NCI-H510A (cell line): ENCODE measurements around the gene CTSS.

ENCODE experiments used
- DNase-seq: peaks from one replicate; lab custom pipeline; 2025; lab: John Stamatoyannopoulos, UW

Gene CTSS

DNA sequence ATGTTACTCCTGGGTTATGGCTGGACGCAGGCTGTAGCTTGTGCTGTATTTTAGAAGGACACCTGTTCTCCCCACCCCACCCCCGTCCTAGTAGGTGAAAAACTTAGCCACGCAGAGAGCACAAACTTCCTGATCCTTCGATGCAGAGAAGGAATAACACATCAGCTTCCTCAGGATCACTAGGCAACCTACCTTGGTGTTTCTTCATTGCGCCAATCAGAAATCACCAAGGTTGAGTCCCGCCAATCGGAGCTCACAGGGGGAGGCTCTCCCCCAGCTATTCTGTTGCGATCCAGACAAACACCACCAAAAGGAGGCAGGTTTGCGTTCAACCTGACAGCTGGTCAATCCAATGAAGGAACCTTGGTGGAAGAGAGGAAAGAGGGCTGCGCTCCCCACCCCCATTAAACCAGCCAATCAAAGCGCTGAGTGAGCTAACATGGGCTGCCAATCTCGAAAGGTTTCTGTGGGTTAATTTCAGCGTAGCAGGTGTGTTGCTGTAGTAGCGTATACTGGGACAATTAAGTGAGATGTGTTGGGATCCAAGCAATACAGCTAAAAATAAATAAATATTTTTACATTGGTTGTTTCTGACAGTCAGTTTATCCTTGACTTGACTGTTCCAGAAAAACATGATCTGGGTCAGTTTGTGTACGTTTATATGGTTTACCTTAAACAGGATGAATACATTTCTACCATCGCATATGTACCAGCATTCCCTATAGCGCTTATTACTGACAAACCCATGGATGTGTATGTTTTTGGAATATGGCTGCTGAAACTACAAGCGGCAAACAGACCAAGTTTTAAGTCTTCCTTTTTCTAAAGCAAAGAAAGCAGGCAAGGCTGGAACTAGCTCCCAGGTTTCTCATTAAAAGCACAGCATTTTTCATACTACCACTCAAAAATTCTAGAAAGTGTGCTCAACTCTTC lies 68.3 kb downstream of the CTSS start, which contains the start of gene GOLPH3L:
Gene GOLPH3L (minus strand): TSS at position 160 of the 933 bp plus-strand sequence. CDS start 2,316 bp downstream, outside the sequence.
- peak; percentile 94 for DNase-seq

DNA sequence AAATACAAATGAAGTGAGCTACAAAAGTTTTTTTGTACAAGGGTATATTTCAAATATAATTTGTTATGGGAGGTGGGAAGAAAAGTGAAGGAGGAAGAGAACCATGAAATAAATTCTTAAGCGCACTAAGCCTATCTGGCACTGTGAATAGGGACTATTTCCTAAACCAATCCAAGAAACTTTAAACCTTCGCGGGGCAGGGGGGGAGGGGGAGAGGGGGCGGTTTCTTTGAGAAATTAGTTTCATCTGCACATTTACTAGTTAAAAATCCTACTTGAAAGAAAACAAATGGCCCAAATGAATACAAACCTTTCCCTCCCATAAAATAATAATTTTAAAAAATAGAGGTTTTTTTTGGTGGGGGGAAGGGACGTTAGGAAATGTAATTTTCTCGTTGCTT lies 69.0 kb downstream of the CTSS start:
- DNase-seq: no peak

DNA sequence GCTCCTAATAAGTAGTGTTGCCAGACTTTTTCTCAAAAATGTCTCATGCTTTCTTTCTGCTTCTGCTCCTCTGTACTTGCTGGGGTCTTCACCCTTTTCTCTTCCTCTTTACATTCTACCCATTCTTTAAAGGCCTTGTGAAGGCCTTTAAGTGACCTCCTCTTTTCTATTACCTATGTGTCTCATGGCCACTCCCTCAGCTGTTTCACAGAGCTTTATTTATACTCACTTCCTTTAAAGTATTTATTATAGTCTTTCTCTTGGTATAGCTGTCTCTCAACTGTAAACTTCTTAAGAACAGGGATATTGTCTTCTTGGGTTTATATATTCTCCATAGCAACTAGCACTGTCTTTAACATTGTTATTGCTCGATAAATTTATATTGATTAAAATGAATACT lies 69.4 kb downstream of the CTSS start:
- no peak for DNase-seq

DNA sequence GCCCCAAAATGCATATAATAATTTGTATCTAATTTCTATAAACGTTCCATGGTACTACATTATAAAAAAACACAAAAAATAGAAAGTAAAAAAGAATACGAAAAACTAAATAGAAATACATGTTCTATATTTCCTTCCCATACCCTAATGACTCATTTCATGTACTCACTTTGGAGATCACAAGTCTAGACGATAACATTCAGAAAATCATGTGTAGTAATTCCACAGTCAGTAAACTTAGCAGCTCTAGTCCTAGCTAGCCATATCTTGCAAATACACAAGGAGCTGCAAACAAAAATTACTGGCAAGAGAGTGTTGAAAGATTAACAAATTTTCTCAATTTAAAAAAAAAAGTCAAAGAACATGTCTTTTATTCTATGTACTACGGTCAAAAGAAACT lies 70.0 kb downstream of the CTSS start:
- DNase-seq: no peak

DNA sequence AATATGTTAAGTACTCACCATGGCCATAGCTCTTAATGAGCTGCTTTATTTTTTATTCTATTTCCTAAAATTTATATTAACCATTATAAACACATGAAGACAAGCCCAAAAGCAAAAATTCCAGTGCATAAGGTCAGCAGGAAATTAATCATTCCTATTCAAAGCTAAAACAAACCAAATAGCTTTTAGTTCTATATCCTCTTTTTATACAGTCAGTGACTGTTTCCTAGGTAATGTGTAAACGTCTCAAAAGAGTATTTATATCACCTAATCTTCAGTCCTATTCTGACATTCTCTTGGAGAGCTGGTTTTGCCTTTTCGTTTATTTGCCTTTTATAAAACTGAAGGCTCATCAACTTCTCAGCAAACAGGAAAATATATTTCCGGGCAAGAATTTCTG lies 72.9 kb downstream of the CTSS start:
- no peak for DNase-seq

DNA sequence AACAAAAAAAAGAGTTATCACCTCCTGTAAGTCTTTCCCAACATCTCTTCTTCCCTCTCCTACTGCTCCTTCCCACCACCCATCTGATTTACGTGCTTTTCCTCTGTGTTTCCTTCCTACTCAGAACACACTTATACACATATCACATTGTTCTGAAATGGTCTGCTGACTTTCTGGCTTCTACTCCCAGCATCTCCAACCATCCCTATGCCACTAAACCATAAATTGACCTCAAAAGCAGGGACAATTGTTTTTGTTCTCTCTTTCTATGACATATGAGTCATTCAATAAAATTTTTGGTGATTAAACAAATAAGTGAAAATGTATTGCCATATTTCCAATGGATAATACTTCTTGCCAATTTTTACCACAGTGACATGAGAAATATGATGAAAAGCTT lies 76.8 kb downstream of the CTSS start:
- DNase-seq: no peak

DNA sequence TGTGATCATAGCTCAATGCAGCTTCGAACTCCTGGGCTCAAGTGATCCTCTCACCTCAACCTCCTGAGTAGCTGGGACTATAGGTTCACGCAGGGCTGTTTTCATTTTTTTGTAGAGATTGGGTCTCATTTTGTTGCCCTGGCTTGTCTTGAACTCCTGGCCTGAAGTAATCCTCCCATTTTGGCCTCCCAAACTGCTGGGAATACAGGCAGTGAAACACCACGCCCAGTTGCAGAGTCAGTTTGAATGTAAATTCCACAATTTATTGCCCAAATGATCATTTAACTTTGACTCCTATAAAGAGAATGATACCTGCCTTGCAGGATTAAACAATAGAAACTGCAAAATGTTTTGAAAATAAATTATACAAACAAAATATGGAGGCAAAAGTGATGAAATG lies 79.3 kb downstream of the CTSS start:
- no peak for DNase-seq

GRCh38 chr1:150683914-150684313 lies 81.7 kb downstream of the CTSS start:
- DNase-seq: no peak
